ENCODE data around the gene IQSEC3.
A peak's percentile ranks its signal among the peaks of the same experiment; 100 is the strongest.

IQSEC3 gene

DNA sequence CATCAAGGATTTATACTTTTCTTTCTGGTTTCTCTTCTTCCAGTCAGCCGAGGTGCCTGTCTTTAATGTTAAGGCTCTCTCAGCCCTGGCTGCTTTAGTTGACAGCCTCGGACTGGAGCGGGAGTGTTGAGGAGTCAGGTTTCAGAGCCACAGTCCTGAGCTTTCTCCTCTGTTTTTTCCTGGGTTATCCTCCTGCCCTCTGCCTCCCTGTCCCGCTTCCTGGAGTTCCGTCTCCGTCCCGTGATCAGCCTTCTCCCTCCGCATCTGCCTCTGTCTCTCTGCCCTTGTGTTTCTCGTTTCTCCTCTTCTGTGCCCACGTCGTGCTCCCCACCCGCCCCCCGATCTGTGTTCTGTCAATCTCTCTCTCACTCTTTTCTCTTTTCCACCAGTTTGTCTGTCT is 33.0 kb downstream of the IQSEC3 start:
- Histone ChIP-seq H3K36me3 (ENCODE audit: insufficient read depth) (no peaks in the 10 kb centered on the region), H3K9ac (no peak overlapping the region), H2AFZ (ENCODE audit: low read depth) (no peak overlapping the region), H3K27ac (no peak overlapping the region), H4K20me1 (ENCODE audit: insufficient read depth) (no peaks in the 10 kb centered on the region), H3K79me2 (ENCODE audit: insufficient read depth, low read depth) (no peaks in the 10 kb centered on the region), H3K4me1 (ENCODE audit: low read depth, poor library complexity, severe bottlenecking) (peaks cover 18% of the 10 kb centered on the region), H3K27me3 (ENCODE audit: insufficient read depth, low read depth) (peaks cover 35% of the 10 kb centered on the region), H3K4me2 (no peak overlapping the region), H3K4me3 (IDR thresholded peaks at IDR 0.05; ENCODE audit: insufficient read depth, low read depth, low read length) (no peak overlapping the region)
- TF ChIP-seq, protein P1, sequence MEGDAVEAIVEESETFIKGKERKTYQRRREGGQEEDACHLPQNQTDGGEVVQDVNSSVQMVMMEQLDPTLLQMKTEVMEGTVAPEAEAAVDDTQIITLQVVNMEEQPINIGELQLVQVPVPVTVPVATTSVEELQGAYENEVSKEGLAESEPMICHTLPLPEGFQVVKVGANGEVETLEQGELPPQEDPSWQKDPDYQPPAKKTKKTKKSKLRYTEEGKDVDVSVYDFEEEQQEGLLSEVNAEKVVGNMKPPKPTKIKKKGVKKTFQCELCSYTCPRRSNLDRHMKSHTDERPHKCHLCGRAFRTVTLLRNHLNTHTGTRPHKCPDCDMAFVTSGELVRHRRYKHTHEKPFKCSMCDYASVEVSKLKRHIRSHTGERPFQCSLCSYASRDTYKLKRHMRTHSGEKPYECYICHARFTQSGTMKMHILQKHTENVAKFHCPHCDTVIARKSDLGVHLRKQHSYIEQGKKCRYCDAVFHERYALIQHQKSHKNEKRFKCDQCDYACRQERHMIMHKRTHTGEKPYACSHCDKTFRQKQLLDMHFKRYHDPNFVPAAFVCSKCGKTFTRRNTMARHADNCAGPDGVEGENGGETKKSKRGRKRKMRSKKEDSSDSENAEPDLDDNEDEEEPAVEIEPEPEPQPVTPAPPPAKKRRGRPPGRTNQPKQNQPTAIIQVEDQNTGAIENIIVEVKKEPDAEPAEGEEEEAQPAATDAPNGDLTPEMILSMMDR (conservative IDR thresholded peaks at IDR 0.05; ENCODE audit: low read depth, low read length): no peak

DNA sequence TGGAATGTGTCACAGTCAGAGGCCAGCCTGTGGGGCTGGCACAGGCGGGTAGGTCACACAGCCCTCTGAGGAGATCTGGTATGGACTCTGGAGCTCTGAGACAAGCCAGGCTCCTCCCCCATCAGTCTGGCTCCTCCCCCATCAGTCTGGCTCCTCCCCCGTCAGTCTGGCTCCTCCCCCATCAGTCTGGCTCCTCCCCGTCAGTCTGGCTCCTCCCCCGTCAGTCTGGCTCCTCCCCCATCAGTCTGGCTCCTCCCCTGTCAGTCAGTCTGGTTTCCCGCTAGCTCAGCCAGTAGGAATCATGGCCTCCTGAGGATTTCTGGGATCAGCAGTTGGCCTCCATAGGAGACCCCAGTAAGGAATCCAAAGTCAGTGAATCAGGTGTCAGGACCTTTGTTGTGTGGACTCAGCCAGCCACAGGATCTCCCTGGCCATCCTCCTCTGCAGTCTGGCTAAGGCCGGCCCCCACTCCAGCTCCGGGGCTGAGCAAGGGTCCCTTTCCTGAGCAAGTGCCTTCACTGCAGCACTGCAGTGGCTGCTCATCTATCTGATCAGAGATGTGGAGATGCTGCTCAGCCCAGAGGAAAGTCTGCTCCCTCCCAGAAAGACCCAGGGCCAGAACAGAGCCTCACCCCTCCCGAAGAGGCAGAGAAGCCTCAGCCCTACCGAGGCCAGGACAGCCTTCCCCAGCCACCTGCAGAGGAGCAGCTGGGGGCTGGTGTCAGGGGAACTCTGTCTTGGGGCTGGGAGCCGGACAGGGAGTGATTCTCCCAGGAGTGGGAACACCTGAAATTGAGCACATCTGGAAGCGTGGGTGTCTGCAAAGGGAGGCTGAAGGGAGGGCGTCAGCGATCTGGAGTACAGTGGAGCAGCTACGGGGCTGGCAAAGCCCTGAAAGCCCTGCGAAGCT is 35.7 kb downstream of the IQSEC3 start:
- Histone ChIP-seq H3K9ac (no peak overlapping the region), H3K27me3 (ENCODE audit: insufficient read depth, low read depth) (peaks cover 32% of the 10 kb centered on the region), H3K79me2 (ENCODE audit: insufficient read depth, low read depth) (no peaks in the 10 kb centered on the region), H3K27ac (no peak overlapping the region), H2AFZ (ENCODE audit: low read depth) (peak overlapping the region; percentile 75; the same call in 1 of the 2 replicates), H3K4me1 (ENCODE audit: low read depth, poor library complexity, severe bottlenecking) (peaks cover 36% of the 10 kb centered on the region), H3K4me2 (peak overlapping the region; percentile 95; the same call in 1 of the 2 replicates), H3K36me3 (ENCODE audit: insufficient read depth) (no peaks in the 10 kb centered on the region), H3K4me3 (IDR thresholded peaks at IDR 0.05; ENCODE audit: insufficient read depth, low read depth, low read length) (no peak overlapping the region), H4K20me1 (ENCODE audit: insufficient read depth) (no peaks in the 10 kb centered on the region)
- TF ChIP-seq, protein P1 (conservative IDR thresholded peaks at IDR 0.05; ENCODE audit: low read depth, low read length): no peak

DNA sequence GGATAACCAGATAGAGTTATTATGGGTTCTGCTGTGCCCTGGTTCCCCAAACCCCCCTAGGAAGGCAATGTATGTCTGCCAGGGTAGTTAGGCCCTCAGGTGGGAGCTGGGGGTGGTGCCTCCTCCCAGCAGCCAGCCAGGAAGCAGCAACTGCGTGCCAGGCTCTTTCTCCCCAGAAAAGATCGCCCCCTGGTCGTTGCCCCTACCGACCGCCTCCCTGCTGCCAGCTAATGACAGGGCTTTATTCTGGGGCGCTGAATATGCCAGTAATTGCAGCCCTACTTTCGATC is 36.3 kb downstream of the IQSEC3 start:
- no peak overlapping the region for H3K9ac ChIP-seq
- TF ChIP-seq, protein P1 (conservative IDR thresholded peaks at IDR 0.05; ENCODE audit: low read depth, low read length): no peak
- no peak overlapping the region for H3K4me3 ChIP-seq (IDR thresholded peaks at IDR 0.05; ENCODE audit: insufficient read depth, low read depth, low read length)
- H2AFZ ChIP-seq (ENCODE audit: low read depth): peak overlapping the region; percentile 75; the same call in 1 of the 2 replicates
- H3K36me3 ChIP-seq (ENCODE audit: insufficient read depth): no peaks in the 10 kb centered on the region
- no peaks in the 10 kb centered on the region for H4K20me1 ChIP-seq (ENCODE audit: insufficient read depth)
- H3K4me1 ChIP-seq (ENCODE audit: low read depth, poor library complexity, severe bottlenecking): peaks cover 36% of the 10 kb centered on the region
- peaks cover 29% of the 10 kb centered on the region for H3K27me3 ChIP-seq (ENCODE audit: insufficient read depth, low read depth)
- H3K27ac ChIP-seq: no peak overlapping the region
- peak overlapping the region; percentile 95 for H3K4me2 ChIP-seq
- H3K79me2 ChIP-seq (ENCODE audit: insufficient read depth, low read depth): no peaks in the 10 kb centered on the region

DNA sequence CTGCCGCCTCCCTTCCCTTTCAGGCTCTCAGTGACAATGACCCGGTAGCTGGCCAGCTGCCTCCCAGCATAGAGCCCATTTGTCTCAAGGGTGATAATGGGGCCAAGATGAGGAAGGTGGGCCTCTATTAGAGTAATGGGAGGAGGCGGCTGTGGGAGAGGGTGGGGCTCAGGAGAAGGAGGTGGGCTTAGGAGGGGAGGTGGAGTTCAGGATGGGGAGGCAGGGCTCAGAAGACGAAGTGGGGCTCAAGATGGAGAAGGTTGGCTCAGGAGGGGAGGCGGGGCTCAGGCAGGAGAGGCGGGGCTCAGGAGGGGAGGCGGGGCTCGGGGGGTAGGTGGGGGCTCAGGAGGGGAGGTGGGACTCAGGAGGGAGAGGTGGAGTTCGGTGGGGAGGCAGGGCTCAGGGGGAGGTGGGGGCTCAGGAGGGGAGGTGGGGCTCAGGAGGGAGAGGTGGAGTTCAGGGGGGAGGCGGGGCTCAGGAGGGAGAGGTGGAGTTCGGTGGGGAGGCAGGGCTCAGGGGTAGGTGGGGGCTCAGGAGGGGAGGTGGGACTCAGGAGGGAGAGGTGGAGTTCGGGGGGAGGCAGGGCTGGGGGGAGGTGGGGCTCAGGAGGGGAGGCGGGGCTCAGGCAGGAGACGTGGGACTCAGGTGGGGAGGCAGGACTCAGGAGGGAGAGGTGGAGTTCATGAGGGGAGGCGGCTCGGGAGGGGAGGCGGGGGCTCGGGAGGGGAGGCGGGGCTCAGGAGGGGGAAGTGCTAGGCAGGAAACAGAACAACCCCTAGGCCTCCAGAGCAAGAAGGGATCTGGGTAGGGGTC is 36.8 kb downstream of the IQSEC3 start:
- Histone ChIP-seq H3K9ac (no peak overlapping the region), H3K36me3 (ENCODE audit: insufficient read depth) (no peaks in the 10 kb centered on the region), H3K79me2 (ENCODE audit: insufficient read depth, low read depth) (no peaks in the 10 kb centered on the region), H3K4me1 (ENCODE audit: low read depth, poor library complexity, severe bottlenecking) (peaks cover 36% of the 10 kb centered on the region), H3K27me3 (ENCODE audit: insufficient read depth, low read depth) (peaks cover 24% of the 10 kb centered on the region), H4K20me1 (ENCODE audit: insufficient read depth) (no peaks in the 10 kb centered on the region), H2AFZ (ENCODE audit: low read depth) (peak overlapping the region; percentile 75; the same call in 1 of the 2 replicates), H3K27ac (no peak overlapping the region), H3K4me2 (peak overlapping the region; percentile 95), H3K4me3 (IDR thresholded peaks at IDR 0.05; ENCODE audit: insufficient read depth, low read depth, low read length) (no peak overlapping the region)
- TF ChIP-seq, protein P1 (conservative IDR thresholded peaks at IDR 0.05; ENCODE audit: low read depth, low read length): no peak
